Suprapubic skin (tissue), 3 donors: ENCODE results near the gene HNF1B.

Source experiments
- POLR2A ChIP-seq, 2 donors: fragments of 450-650 bp; IDR thresholded peaks; one replicate each; pipeline ENCODE4 v1.6.1; 2017; ENCODE audit warnings: antibody characterized with exemption in 2 of 2, mild to moderate bottlenecking in 2 of 2, moderate library complexity in 2 of 2
- TF ChIP-seq, protein P1 (sequence below), 2 donors: fragments of 200-600 bp in 1 of 2; fragments of 450-650 bp in 1 of 2; sonication (generic) in 1 of 2; IDR thresholded peaks; one replicate each; pipeline ENCODE4 v1.5.1; 2016 to 2019; ENCODE audit warnings: antibody characterized with exemption in 2 of 2, mild to moderate bottlenecking in 1 of 2, moderate library complexity in 1 of 2

DNA sequence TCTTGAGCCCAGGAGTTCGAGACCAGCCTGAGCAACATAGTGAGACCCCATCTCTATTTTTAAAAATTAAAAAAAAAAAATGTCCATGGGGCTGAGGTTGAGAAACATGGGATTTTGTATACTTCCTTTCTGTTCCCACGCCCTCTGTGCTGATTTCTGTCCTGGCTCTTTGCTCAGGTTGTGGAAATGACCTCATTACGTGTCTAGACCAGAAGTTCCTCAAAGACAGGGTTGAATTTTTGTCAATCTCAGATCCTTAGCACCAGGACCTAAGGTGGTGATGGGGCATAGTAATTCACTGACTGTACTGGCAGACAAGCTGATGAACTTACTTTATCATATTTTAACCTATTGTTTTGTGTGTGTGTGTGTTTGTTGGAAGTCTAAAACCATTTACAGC lies 11.2 kb upstream of the HNF1B start:
- TF ChIP-seq, protein P1, sequence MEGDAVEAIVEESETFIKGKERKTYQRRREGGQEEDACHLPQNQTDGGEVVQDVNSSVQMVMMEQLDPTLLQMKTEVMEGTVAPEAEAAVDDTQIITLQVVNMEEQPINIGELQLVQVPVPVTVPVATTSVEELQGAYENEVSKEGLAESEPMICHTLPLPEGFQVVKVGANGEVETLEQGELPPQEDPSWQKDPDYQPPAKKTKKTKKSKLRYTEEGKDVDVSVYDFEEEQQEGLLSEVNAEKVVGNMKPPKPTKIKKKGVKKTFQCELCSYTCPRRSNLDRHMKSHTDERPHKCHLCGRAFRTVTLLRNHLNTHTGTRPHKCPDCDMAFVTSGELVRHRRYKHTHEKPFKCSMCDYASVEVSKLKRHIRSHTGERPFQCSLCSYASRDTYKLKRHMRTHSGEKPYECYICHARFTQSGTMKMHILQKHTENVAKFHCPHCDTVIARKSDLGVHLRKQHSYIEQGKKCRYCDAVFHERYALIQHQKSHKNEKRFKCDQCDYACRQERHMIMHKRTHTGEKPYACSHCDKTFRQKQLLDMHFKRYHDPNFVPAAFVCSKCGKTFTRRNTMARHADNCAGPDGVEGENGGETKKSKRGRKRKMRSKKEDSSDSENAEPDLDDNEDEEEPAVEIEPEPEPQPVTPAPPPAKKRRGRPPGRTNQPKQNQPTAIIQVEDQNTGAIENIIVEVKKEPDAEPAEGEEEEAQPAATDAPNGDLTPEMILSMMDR (IDR thresholded peaks at IDR 0.05): no peak
- no peak for TF ChIP-seq POLR2A (IDR thresholded peaks at IDR 0.05)
